Posterior cingulate gyrus (tissue), 11 donors: ENCODE data around the gene BRS3.

ENCODE experiments used
- DNase-seq, 10 donors: peaks; one replicate each; pipeline versions ENCODE4 v3.0.0 to v3.0.0-alpha.2; 2020 to 2021; ENCODE audit warnings: mixed read lengths in 3 of 10
- intact Hi-C: fragments of 100-400 bp; cut with DNase I; formaldehyde crosslinking; loops from one replicate; pipeline ENCODE4 v1.15.1; 2023

BRS3 gene

DNA sequence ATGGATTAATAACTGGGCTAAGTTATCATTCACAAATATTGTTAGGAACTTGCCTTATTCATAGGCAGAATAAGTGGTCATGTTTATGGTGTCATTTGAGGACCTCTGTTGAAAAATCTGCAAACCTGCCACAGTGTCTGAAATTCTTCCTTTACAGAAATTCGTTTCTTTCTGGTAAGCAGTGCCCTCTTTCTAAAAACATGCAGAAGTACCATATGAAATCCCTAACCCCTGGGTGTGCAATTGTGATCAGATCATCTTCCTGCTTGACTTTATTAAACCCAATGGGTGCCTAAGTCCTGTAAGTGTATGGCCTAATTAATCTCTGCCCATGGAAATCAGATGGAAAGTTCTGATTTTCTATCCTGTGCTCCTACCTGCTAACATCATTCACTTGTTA, 5.3 kb downstream of the BRS3 start:
- intact Hi-C loops, result no loop called here

DNA sequence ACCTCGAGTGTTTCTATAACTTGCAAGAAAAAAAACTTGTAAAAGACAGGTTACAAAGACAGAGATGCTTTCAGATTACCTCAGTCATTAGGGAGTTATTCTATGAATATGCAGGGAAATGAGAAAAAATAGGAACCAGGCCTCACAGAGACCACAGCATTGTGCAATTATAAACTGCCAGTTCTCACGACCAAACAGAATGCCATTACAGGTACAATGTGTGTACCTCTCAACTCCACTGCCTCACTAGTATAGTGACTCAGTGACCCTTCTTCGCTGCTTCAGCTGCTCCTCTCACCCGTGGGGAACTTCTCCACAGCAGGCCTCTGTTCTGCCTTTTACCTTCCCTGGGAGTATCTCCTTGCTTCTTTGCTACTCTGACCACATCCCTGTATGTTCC, 7.3 kb downstream of the BRS3 start:
- no peak for DNase-seq
- intact Hi-C loops, result loop anchor here (5.0 kb wide), 1 partner anchor 523 kb away; the partner anchor contains the start of gene MMGT1

More for the DNA sequence above, 5.3 kb downstream of the BRS3 start:
- no peak for DNase-seq

DNA sequence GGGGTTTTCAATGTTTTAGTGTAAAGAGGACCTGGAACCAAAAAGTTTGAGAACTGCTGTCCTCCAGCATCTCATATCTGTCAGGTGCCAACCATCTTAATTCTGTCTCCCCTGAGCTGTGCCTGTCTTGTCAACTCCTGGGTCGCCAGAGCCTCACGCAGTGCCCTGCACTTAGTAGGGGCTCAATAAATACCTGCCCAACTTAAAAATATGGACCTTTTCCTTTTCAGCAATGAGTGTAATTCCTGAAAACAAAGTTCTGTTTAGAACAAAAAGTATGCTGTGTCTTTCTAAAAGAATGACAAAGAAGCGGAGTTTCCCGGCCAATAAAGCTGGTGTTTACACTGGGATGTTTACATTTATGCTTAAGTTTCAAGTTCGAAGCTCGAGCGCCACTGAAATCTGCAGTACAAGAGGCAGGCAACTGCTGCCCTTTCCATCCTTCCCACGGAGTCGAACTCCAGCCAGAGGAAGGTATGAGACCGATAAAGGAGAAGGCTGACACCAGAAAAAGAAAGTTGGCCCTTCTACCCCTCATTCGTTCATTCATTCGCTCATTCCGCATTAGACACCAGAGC, 8.5 kb downstream of the BRS3 start:
- no peak for DNase-seq
- intact Hi-C loops, result loop anchor here (5.0 kb wide), 1 partner anchor 524 kb away; the partner anchor contains the start of gene MMGT1

DNA sequence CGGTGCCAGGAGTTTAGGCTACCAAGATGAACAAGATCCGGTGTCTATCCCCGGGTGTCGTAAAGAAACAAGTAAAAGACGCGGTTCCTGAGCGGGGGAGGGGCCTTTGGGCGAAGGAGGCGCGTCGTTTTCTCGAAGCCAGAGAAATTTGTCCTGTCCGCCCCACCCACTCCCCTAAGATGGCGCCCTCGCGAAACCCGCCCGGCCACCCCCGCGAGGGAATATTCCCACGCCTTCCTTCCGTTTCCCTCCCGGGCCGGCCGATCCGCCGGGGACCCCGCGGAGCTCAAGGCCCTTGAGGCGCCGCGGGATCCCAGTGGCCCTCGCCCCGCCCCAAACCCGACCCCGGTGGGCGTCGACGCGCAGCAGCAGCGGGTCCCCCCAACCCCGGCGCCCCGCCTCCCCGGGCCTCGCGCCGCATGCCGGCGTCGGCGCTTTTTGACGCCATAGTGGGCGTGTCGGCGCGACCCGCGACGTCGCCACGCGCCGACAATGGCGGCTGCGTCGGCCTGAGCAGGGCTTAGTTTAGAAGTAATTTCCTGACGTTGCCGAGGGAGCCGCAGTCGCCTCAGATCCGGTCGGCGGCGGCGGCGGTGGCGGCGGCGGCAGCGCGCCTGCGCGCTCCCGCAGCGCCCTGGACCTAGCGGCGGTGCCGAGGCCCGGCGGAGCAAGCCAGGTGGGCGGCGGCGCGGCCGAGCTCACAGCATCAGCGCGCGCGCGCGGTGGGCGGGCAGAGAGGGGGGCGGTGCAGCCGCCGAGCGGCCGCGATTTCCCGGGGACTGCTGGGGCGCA, 9.2 kb downstream of the BRS3 start:
- intact Hi-C loops, result loop anchor here (5.0 kb wide), 1 partner anchor 525 kb away; the partner anchor contains the start of gene MMGT1
- DNase-seq, result peak; percentile 53 to 95 (median 68)

DNA sequence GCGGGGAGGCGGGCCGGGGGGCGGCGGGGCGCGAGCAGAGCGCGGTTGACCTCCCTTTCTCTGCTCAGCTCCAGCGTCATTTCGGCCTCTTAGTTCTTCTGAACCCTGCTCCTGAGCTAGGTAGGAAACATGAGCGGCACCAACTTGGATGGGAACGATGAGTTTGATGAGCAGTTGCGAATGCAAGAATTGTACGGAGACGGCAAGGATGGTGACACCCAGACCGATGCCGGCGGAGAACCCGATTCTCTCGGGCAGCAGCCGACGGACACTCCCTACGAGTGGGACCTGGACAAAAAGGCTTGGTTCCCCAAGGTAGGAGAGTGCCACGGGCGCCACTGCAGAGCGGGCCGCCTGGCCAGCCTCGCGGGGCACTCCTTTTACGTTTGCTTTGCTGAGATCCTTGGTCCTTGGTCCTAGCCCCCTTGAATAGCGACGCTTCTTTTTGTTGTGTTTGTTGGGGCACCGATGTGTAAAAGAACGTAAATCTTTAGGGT, 9.9 kb downstream of the BRS3 start, which contains the start of gene HTATSF1:
Gene HTATSF1, plus strand, starts transcription at position 37 of the 497 bp plus-strand sequence. Its CDS starts 93 bp downstream, at position 130.
- intact Hi-C loops, result loop anchor here (5.0 kb wide), 1 partner anchor 525 kb away; the partner anchor contains the start of gene MMGT1
- peak in 4 of 10 donors; percentile 11 to 85 (median 45) for DNase-seq

DNA sequence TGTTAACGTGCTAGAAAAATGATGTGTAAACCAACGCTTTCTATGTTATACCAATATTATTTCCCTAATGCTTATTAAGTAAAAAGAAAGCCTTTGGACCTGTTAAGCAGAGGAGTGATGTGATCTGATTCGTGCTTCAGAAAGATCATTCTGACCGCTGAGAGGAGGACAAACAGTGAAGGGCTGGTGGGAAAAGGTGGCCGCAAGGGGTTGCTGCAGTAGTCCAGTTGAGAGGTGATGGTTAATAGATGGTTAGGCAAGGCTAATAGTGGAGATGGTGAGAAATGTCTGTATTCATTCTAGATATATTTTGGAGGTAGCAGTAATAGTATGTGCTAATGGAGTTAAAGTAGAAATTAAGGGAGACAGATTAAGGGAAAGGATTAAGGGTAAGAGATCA, 31.3 kb downstream of the BRS3 start:
- intact Hi-C loops, result no loop called here
- DNase-seq, result no peak

DNA sequence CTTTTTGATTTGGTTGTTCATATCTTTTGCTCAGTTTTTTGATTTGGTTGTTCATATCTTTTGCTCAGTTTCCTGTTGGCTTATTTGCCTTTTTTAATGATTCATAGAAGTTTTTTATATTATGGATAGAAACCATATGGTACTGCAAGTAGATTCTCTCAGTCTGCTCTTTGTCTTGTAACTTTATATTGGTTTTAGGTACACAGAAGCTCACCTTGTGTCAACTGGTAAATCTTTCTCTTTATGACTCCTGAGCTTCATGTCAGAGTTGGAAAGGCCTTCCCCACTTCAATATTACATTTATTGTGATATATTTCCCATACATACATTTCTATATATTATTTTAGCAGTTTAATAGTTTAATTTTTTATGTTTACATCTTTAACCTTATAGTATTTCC, 36.0 kb downstream of the BRS3 start:
- intact Hi-C loops, result no loop called here

DNA sequence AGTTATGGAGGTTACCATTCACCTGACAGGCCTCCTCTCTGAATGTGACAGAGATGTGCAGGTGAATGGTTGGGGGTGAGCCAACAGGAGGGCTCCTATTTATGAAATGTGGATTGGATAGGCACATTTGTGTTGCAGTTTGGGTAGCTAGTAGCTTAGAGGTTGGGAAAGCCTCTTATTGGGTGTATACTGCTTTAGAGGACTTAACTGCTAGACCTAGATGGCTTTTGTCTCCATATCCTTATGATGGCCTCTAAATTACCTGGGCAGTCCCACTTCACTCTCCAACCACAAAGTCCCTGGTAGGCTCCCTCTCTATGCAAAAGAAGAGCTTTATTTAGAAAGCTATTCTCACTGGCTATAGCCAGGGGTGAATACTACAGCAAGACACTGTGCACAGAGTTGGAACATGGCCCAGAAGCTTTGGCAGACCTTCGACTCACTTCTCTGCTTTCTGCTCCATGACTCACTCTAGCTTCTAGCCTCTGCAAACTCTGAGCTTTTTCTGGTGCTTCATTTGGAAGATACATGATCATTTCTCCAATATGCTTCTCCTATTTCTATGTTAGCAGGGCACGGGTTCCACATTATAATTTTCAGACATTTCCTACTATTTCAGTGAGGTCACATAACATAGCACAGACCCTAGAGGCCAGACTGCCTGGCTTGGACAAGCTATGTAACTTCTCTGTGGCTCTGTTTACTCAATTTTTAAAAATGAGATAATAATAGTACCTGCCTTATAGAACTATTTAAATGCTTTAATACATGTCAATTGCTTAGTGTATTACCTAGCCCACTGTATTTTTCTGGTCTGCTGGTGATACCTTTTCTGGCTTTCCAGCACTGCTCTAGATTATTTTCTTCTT, 38.2 kb downstream of the BRS3 start:
- intact Hi-C loops, result no loop called here
- DNase-seq, result peak in 6 of 10 donors; percentile 14 to 41 (median 24)

More for the DNA sequence above, 36.0 kb downstream of the BRS3 start:
- no peak for DNase-seq

DNA sequence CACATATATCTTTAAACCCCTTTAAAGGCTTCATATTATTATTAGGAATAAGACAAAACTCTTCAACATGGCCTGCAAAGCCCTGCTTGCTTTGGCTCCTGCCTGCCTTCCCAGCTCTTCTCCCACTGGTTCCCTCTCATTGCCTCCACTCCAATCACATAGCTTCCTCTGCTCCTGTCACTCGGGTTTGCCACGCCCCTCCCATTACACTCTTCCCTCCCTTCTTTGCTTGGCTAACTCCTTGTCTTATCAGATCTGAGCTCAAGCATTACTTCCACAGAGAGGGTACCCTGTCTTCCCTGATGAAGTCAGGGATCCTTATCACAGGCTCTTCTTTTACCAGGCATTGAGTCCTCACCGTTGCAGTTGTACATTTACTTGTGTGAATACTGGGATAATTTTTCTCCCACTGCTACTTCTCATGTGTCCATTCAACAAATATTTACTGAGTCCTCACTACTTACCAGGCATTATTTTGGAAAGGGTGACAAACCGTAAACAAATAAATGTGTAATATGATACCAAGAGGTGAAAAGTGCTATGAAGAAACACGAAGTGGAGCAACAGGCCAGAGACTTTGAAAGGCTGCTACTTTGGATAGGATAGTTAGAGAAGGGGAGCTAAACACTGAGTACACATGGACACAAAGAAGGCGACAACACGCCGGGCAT, 41.0 kb downstream of the BRS3 start:
- intact Hi-C loops, result no loop called here
- DNase-seq, result no peak

DNA sequence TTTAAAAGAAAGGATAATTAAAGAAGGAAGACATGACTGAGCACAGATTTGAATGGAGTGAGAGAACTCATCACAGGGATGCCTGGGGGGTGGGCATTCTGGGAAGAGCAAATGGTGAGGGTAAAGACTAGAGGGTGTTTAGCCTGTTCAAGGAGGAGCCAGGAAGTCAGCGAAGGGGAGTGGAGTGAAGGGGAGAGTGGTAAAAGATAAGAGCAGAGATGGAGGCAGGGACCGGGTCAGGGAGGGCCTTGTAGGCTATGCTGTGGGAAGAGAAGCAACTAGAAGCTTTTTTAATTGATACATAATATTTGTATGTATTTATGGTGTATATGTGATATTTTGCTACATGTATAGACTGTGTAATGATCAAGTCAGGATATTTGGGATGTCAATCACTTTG, 42.0 kb downstream of the BRS3 start:
- no peak for DNase-seq
- intact Hi-C loops, result no loop called here

DNA sequence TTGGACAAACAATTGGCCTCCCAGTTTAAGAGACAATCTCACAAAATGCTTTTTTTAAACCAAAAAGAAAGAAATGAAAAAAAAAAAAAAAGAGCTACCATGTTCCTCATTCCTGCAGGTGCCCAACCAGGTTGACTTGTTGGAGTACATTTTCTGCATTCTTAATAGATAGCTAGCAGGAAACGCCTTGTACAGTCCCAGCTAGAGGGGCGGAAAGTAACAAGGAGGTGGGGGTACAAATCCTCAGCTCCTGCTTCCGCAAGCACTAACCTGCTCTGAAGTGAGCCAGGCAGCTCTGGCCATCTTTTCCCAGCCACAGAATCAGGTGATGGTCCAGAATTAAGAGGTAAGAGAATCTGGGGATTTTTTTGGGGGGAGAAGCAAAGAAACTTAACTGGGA, 44.2 kb downstream of the BRS3 start, which contains the start of gene VGLL1:
Gene VGLL1, plus strand, starts transcription at position 265 of the 400 bp plus-strand sequence. CDS start 3,806 bp downstream, outside the sequence.
- intact Hi-C loops, result no loop called here
- DNase-seq, result no peak

DNA sequence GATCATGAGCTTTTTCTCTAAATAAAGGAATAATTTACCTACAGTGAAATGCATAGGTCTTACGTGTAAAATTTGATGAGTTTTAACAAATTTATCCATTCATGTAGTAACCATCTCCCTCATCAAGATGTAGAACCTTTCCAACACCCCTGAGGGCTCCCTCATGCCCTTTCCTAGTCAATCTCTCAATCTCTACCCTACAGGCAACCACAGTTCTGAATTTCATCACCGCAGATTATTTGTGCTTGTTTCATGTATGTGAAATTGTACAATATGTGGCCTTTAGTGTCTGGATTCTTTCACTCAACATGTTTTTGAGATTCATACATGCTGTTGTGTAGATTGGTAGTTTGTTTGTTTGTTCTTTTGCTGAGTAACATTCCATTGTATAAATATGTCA, 46.4 kb downstream of the BRS3 start:
- intact Hi-C loops, result no loop called here
- no peak for DNase-seq

DNA sequence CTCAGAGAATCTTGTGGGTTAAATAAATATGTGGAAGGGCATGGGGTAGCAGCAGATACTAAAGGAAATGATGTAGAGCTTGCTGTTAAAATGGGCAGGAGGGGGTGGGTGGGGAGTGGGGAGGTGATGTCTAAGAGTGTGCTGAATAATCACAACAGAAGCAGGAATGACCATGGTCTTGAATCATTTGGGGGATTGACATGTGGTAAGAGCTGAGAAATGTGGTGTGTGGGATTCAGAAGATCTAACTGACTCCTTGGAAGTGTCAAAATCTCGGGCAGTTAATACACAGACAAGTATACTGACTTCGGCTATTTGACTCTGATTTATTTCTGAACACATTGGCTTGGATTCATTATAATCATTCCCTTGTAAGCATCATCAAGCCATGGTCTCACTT, 51.1 kb downstream of the BRS3 start:
- intact Hi-C loops, result no loop called here
- DNase-seq, result no peak

DNA sequence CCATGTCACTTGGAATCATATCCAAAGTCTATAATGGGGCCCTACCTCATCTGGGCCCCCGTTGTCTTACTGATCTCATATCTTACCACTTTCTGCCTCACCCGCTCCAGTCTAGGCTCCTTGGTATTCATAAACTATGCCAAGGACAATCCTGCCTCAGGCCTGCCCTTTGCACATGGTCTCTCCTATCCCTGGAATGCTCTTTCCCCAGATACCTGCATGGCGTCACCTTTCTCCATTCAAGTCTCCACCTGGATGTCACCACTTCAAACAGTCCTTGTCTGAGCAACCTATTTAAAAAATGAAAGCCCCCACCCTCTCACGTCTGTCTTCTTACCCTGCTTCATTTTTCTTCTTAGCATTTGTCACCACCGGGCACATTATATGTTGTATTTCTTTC, 52.5 kb downstream of the BRS3 start:
- no peak for DNase-seq
- intact Hi-C loops, result no loop called here

DNA sequence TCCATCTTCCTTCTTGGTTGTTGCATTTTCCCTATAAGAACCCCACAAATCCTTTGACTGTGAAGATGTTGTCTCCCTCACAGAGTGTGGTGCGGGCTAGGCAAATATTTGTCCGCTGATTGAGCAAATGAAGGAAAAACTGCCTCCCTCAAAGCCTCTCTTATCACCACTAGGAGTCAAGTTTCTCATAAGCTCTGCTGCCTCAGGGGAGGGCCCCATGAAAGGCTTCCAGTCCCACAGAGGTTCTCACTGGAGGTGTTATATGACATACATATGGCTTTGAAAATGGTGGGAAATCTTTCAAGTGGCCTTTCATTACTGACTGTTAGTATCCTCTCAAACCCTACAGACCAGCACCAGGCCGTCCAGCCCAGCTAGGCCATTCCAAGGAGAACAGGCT, 53.5 kb downstream of the BRS3 start:
- intact Hi-C loops, result no loop called here
- no peak for DNase-seq

DNA sequence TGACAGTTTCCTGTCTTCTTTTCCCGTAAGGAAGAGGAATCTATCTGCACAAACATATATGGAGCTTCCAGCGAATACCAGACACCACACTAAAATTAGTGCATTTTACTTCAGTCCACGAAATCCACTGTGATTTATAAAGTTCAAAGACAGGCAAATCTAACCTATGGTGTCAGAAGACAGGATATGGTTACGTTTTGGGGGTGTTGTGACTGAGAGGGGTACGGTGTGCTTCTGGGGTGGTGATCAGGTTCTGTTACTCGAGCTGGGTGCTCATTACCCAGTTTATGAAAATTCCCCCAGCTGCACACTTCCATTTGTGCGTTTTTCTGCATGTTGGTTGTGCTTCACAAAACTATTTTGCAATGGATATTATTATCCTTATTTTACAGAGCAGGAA, 54.5 kb downstream of the BRS3 start:
- intact Hi-C loops, result no loop called here
- no peak for DNase-seq
